ENCODE measurements around the gene HMCES.
"Not testable (repeated sequence)": the region's sequence is repeated elsewhere in the genome, so short reads cannot be mapped to it uniquely, and the experiment has no call there.

HMCES gene

DNA sequence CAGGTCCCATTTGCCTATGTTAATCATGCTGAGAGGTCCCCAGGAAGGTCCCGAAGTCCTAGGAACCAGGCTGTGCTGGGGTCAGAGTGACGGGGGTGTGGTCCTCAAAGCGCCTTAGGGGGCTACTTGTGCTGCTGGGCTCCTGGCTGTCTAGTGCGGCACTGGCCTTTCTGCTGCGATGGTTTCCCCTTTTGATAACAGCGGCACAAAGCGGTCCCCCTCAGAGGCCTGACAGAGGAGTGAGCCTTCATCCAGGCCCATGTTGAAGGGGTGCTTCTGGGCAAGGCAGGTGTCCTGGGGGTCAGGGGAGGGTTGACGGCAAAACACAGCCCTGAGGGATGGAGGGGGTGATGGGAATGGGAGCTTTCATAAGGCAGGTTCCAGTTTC, 68.8 kb downstream of the HMCES start:
- DNase-seq (ENCODE audit: low read depth) = no peak

DNA sequence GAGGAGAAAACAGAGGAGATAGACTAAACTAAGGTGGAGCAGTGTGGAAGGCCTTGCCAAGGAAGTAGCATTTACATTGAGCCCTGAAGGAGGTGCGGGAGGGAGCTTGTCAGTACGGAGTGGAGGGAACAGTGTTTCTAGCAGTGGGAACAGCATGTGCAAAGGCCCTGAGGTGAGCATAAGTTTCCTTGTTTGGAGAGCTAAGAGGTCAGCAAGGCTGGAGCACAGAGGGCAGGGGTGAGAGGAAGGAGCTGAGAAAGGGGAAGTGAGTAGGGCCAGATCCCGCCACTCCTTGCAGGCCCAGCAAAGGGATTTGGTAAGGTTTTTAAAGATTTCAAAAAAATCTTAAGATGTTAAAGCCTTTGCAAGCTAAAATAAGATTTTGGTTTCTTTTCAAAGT, 70.1 kb downstream of the HMCES start:
- DNase-seq (ENCODE audit: low read depth) = no peak

- DNase-seq (ENCODE audit: low read depth) = not testable (repeated sequence)
These were observed 70.5 kb downstream of the HMCES start for GRCh38 chr3:129349169-129349568.

- DNase-seq (ENCODE audit: low read depth) = no peak
These were observed 71.1 kb downstream of the HMCES start for GRCh38 chr3:129349791-129350190.

DNA sequence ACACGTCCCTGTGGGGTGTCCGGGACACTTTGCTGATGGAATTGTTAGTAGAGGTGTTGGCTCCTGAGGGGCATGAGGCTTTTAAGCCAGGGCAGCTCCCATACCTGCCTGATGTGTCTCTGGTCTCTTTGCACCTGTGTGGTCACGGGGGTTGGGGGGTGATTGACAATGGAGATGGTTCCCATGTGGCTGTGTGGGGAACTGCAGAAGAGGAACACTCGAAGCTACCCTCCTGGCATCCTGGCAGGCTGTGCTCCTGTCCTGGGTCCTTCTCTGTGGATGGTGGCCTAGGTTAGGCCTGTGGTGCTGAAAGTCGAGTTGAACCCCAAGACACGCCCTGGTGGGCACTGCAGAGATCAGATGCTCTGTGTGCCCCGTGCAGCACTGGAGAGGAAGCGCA, 73.4 kb downstream of the HMCES start:
- no peak for DNase-seq (ENCODE audit: low read depth)

DNA sequence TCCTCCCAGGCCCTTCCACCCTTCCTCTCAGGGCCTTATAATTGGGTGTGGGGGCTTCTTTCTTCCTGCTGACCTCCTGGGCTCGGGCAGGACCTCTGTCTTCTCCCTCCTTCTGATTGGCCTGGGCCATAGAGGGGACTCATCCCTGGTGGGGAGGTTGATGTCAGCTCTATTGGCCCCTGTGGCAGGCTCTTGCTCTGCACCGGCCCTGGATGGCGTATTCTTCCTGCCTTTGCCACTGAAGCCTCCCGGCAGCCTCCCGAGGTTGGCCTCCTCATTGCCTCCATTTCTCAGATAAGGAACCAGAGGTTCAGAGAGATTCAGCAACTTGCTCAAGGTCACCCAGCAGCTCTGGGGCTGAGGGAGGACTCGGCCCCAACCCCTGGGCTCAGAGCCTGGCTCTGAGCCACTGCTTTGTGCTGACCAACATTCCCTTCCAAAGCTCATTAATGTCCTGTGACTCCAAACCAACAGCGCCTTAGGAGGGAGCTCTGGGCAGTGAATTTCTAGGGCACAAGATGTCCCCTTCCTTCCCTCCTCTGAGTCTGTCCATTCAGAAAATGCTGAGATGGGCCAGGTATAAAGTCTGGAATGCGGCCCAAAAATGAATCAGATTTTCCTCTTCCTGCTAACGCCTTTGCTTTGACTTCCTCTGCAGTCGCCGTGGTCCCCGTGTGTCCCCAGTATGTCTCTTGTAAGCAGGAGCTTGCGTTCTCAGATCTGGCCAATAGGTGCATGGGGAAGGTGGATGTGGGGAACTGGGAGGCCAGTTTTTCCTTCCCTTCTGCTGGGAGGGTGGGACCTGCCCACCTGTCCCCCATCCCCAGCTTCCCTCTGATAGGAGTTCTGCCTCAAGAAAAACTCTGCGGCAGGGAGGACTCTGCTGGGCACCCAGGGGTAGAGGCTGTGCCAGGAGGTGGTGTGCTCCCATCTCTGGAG, 74.2 kb downstream of the HMCES start:
- no peak for DNase-seq (ENCODE audit: low read depth)

GRCh38 chr3:129353589-129353941, 74.9 kb downstream of the HMCES start:
- DNase-seq (ENCODE audit: low read depth) = no peak

Data from GM04504 (cell line).